ENCODE results near the gene RYR3. TPM values are rescaled to one million over a fixed set of nuclear protein-coding genes. Genes with fewer than 3 reads are reported as not detected.

RYR3 gene
- total and polyA plus RNA-seq, 2 donors (not counting 1 experiment from before 2014, with no cell fraction given), result 0.17 TPM; not detected in 1

DNA sequence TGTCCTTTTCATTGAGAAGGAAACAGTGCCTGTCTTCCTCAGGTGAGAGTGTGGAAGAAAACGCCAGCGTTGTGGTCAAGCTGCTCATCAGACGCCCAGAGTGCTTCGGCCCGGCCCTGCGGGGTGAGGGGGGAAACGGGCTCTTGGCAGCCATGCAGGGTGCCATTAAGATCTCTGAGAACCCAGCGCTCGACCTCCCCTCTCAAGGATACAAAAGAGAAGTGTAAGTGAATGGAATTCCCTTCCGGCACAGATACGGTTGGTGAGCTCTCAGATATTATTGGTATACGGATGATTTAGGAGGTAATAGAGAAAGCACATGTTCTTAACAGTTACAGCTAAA, 411.9 kb downstream of the RYR3 start:
- Histone ChIP-seq H4K20me1 (ENCODE audit: control insufficient read depth, extremely low read depth, insufficient read depth, low read length) (no peaks in the 10 kb centered on the region), H3K27me3 (ENCODE audit: control insufficient read depth, insufficient read depth, low read length) (no peaks in the 10 kb centered on the region), H3K79me2 (ENCODE audit: control insufficient read depth, insufficient read depth, low read length) (no peaks in the 10 kb centered on the region), H3K9me3 (ENCODE audit: control insufficient read depth, insufficient read depth, low read depth, low read length) (no peaks in the 10 kb centered on the region), H3K4me3 (replicated peaks in 1 of 4; ENCODE audit: control extremely low read depth in 1 of 4, insufficient read depth in 1 of 4, low read depth in 3 of 4, low read length in 4 of 4) (no peak overlapping the region), H3K36me3 (ENCODE audit: control insufficient read depth, insufficient read depth, low read length) (no peaks in the 10 kb centered on the region), H2AFZ (ENCODE audit: low read length) (no peak overlapping the region), H3K4me1 (ENCODE audit: control insufficient read depth, extremely low read depth, insufficient read depth, low read length) (no peaks in the 10 kb centered on the region), H3K27ac (ENCODE audit: insufficient read depth, low read length) (no peak overlapping the region), H3K4me2 (ENCODE audit: extremely low read depth, insufficient read depth, low read length) (no peak overlapping the region), H3K9ac (ENCODE audit: insufficient read depth, low read length) (no peak overlapping the region)
- DNase-seq (ENCODE audit: low read depth in 2 of 2), result no peak
- no peak for TF ChIP-seq EZH2 (IDR thresholded peaks at IDR 0.05; ENCODE audit: low read length, missing control alignments)
- TF ChIP-seq, protein P1, sequence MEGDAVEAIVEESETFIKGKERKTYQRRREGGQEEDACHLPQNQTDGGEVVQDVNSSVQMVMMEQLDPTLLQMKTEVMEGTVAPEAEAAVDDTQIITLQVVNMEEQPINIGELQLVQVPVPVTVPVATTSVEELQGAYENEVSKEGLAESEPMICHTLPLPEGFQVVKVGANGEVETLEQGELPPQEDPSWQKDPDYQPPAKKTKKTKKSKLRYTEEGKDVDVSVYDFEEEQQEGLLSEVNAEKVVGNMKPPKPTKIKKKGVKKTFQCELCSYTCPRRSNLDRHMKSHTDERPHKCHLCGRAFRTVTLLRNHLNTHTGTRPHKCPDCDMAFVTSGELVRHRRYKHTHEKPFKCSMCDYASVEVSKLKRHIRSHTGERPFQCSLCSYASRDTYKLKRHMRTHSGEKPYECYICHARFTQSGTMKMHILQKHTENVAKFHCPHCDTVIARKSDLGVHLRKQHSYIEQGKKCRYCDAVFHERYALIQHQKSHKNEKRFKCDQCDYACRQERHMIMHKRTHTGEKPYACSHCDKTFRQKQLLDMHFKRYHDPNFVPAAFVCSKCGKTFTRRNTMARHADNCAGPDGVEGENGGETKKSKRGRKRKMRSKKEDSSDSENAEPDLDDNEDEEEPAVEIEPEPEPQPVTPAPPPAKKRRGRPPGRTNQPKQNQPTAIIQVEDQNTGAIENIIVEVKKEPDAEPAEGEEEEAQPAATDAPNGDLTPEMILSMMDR (conservative IDR thresholded peaks at IDR 0.05 in 1 of 2, IDR thresholded peaks at IDR 0.05 in 1 of 2; ENCODE audit: low read depth in 1 of 2, low read length in 2 of 2), result no peak

DNA sequence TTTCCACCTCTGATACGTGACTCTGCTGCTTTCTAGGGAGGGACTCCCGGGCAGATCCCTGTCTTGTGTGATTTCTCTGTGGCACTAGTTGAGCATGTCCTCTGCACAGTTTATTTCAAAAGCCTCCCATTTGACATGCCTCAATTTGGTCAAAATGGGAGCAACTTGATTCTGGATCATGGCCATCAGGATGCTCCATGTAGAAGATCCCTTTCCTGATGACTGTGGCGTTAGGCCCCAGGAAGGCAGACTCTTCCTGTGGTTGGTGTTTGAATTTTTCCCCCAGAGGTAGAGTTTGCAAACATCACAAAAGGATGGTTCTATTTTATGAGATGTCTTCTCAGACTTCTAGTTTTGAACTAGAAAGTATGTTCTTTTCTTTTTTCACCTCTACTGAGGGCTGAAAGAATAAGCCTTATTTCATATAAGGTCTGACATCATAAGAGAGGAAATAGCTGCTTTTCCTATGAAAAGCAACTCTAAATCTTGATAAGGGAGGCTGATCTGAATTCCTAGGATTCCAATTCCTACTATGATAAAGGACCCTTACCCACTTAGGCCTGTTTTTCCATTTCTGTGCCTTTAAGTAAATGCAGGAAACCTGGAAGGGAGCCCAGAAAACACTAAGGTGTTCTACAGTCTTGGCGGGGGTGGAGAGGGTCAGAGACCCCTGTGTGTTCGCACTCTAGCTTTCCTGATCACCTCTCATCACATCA, 413.7 kb downstream of the RYR3 start:
- Histone ChIP-seq H3K9me3 (ENCODE audit: control insufficient read depth, insufficient read depth, low read depth, low read length) (no peaks in the 10 kb centered on the region), H2AFZ (ENCODE audit: low read length) (no peak overlapping the region), H3K27me3 (ENCODE audit: control insufficient read depth, insufficient read depth, low read length) (no peaks in the 10 kb centered on the region), H3K9ac (ENCODE audit: insufficient read depth, low read length) (no peak overlapping the region), H3K4me2 (ENCODE audit: extremely low read depth, insufficient read depth, low read length) (no peak overlapping the region), H4K20me1 (ENCODE audit: control insufficient read depth, extremely low read depth, insufficient read depth, low read length) (no peaks in the 10 kb centered on the region), H3K79me2 (ENCODE audit: control insufficient read depth, insufficient read depth, low read length) (no peaks in the 10 kb centered on the region), H3K27ac (ENCODE audit: insufficient read depth, low read length) (no peak overlapping the region), H3K4me3 (replicated peaks in 1 of 4; ENCODE audit: control extremely low read depth in 1 of 4, insufficient read depth in 1 of 4, low read depth in 3 of 4, low read length in 4 of 4) (no peak overlapping the region), H3K4me1 (ENCODE audit: control insufficient read depth, extremely low read depth, insufficient read depth, low read length) (no peaks in the 10 kb centered on the region), H3K36me3 (ENCODE audit: control insufficient read depth, insufficient read depth, low read length) (no peaks in the 10 kb centered on the region)
- DNase-seq (ENCODE audit: low read depth in 2 of 2), result peak in 1 of 2 donors; percentile 25
- TF ChIP-seq EZH2 (IDR thresholded peaks at IDR 0.05; ENCODE audit: low read length, missing control alignments), result no peak
- TF ChIP-seq, protein P1 (conservative IDR thresholded peaks at IDR 0.05 in 1 of 2, IDR thresholded peaks at IDR 0.05 in 1 of 2; ENCODE audit: low read depth in 1 of 2, low read length in 2 of 2), result no peak

DNA sequence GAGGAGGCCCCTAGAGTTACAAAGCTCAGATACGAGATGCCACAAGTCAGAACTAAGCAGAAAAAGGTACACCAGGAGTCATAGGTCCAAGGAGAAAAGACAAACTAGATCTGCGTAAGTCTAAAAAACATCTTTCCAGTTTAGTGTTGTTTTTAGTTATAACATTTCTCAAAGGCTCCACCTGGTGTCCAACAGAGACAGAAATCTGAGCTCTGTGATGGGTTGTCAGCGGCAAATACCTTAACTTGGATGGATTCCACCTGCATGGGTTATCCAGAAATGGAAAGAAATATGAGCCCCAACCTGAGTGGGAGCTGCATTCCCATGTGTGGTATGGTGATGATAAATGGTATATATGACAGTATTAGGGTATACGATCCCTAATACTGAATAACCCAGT, 418.9 kb downstream of the RYR3 start:
- H4K20me1 ChIP-seq (ENCODE audit: control insufficient read depth, extremely low read depth, insufficient read depth, low read length), result no peaks in the 10 kb centered on the region
- peak; percentile 15 to 22 for DNase-seq (ENCODE audit: low read depth in 2 of 2)
- no peak overlapping the region for H2AFZ ChIP-seq (ENCODE audit: low read length)

More for the DNA sequence above, 418.9 kb downstream of the RYR3 start:
- Histone ChIP-seq H3K9ac (ENCODE audit: insufficient read depth, low read length) (no peak overlapping the region), H3K4me2 (ENCODE audit: extremely low read depth, insufficient read depth, low read length) (no peak overlapping the region), H3K4me3 (replicated peaks in 1 of 4; ENCODE audit: control extremely low read depth in 1 of 4, insufficient read depth in 1 of 4, low read depth in 3 of 4, low read length in 4 of 4) (no peak overlapping the region), H3K9me3 (ENCODE audit: control insufficient read depth, insufficient read depth, low read depth, low read length) (no peaks in the 10 kb centered on the region), H3K79me2 (ENCODE audit: control insufficient read depth, insufficient read depth, low read length) (no peaks in the 10 kb centered on the region), H3K27ac (ENCODE audit: insufficient read depth, low read length) (no peak overlapping the region), H3K36me3 (ENCODE audit: control insufficient read depth, insufficient read depth, low read length) (no peaks in the 10 kb centered on the region), H3K27me3 (ENCODE audit: control insufficient read depth, insufficient read depth, low read length) (no peaks in the 10 kb centered on the region), H3K4me1 (ENCODE audit: control insufficient read depth, extremely low read depth, insufficient read depth, low read length) (no peaks in the 10 kb centered on the region)
- no peak for TF ChIP-seq EZH2 (IDR thresholded peaks at IDR 0.05; ENCODE audit: low read length, missing control alignments)
- TF ChIP-seq, protein P1 (conservative IDR thresholded peaks at IDR 0.05 in 1 of 2, IDR thresholded peaks at IDR 0.05 in 1 of 2; ENCODE audit: low read depth in 1 of 2, low read length in 2 of 2), result peak; percentile 11 to 29
